ENCODE data around the gene FBXL7.

Gene FBXL7

GRCh38 chr5:15819617-15820016, 319.6 kb downstream of the FBXL7 start:
- Histone ChIP-seq H3K36me3 (replicated peaks; ENCODE audit: low read depth, low read length) (no peaks in the 10 kb centered on the region), H3K79me2 (ENCODE audit: low read length) (no peaks in the 10 kb centered on the region)
- TF ChIP-seq CTCF (IDR thresholded peaks at IDR 0.05; ENCODE audit: low read depth, low read length) (no peak), EZH2phosphoT487 (IDR thresholded peaks at IDR 0.05; ENCODE audit: low read depth) (no peak)

GRCh38 chr5:15821506-15821905, 321.5 kb downstream of the FBXL7 start:
- H3K27me3 ChIP-seq (ENCODE audit: low read depth, low read length): no peaks in the 10 kb centered on the region
- no peaks in the 10 kb centered on the region for H3K36me3 ChIP-seq (replicated peaks; ENCODE audit: low read depth, low read length)
- no peaks in the 10 kb centered on the region for H3K4me1 ChIP-seq (ENCODE audit: low read length)
- TF ChIP-seq CTCF (IDR thresholded peaks at IDR 0.05; ENCODE audit: low read depth, low read length) (no peak), EZH2phosphoT487 (IDR thresholded peaks at IDR 0.05; ENCODE audit: low read depth) (no peak)
- H2AFZ ChIP-seq (ENCODE audit: low read depth, low read length): no peak overlapping the region
- H3K4me2 ChIP-seq (ENCODE audit: low read length): no peak overlapping the region
- no peaks in the 10 kb centered on the region for H3K79me2 ChIP-seq (ENCODE audit: low read length)
- H3K4me3 ChIP-seq (ENCODE audit: low read length): no peak overlapping the region
- H3K9me3 ChIP-seq (ENCODE audit: insufficient read depth, low read length): no peaks in the 10 kb centered on the region
- no peaks in the 10 kb centered on the region for H4K20me1 ChIP-seq (ENCODE audit: insufficient read depth, low read length)
- no peak overlapping the region for H3K9ac ChIP-seq (ENCODE audit: low read length)
- H3K27ac ChIP-seq (ENCODE audit: low read length): no peak overlapping the region

More at GRCh38 chr5:15819617-15820016, 319.6 kb downstream of the FBXL7 start:
- H3K27me3 ChIP-seq (ENCODE audit: low read depth, low read length): no peaks in the 10 kb centered on the region
- no peaks in the 10 kb centered on the region for H3K4me1 ChIP-seq (ENCODE audit: low read length)
- H3K9me3 ChIP-seq (ENCODE audit: insufficient read depth, low read length): no peaks in the 10 kb centered on the region
- no peak overlapping the region for H2AFZ ChIP-seq (ENCODE audit: low read depth, low read length)
- no peak overlapping the region for H3K9ac ChIP-seq (ENCODE audit: low read length)
- no peak overlapping the region for H3K27ac ChIP-seq (ENCODE audit: low read length)
- no peak overlapping the region for H3K4me2 ChIP-seq (ENCODE audit: low read length)
- no peaks in the 10 kb centered on the region for H4K20me1 ChIP-seq (ENCODE audit: insufficient read depth, low read length)
- no peak overlapping the region for H3K4me3 ChIP-seq (ENCODE audit: low read length)

GRCh38 chr5:15823398-15823797, 323.4 kb downstream of the FBXL7 start:
- Histone ChIP-seq H3K9ac (ENCODE audit: low read length) (no peak overlapping the region), H3K36me3 (replicated peaks; ENCODE audit: low read depth, low read length) (no peaks in the 10 kb centered on the region), H3K4me2 (ENCODE audit: low read length) (no peak overlapping the region), H3K27me3 (ENCODE audit: low read depth, low read length) (no peaks in the 10 kb centered on the region), H4K20me1 (ENCODE audit: insufficient read depth, low read length) (no peaks in the 10 kb centered on the region), H3K27ac (ENCODE audit: low read length) (no peak overlapping the region), H3K4me3 (ENCODE audit: low read length) (no peak overlapping the region), H2AFZ (ENCODE audit: low read depth, low read length) (no peak overlapping the region), H3K9me3 (ENCODE audit: insufficient read depth, low read length) (no peaks in the 10 kb centered on the region), H3K79me2 (ENCODE audit: low read length) (no peaks in the 10 kb centered on the region), H3K4me1 (ENCODE audit: low read length) (no peaks in the 10 kb centered on the region)
- TF ChIP-seq EZH2phosphoT487 (IDR thresholded peaks at IDR 0.05; ENCODE audit: low read depth) (no peak), CTCF (IDR thresholded peaks at IDR 0.05; ENCODE audit: low read depth, low read length) (no peak)

- H2AFZ ChIP-seq (ENCODE audit: low read depth, low read length): no peak overlapping the region
- H3K4me2 ChIP-seq (ENCODE audit: low read length): no peak overlapping the region
- no peaks in the 10 kb centered on the region for H3K36me3 ChIP-seq (replicated peaks; ENCODE audit: low read depth, low read length)
- H3K27me3 ChIP-seq (ENCODE audit: low read depth, low read length): no peaks in the 10 kb centered on the region
- no peak overlapping the region for H3K4me3 ChIP-seq (ENCODE audit: low read length)
- H3K27ac ChIP-seq (ENCODE audit: low read length): no peak overlapping the region
- no peaks in the 10 kb centered on the region for H3K9me3 ChIP-seq (ENCODE audit: insufficient read depth, low read length)
- H3K79me2 ChIP-seq (ENCODE audit: low read length): no peaks in the 10 kb centered on the region
- no peak overlapping the region for H3K9ac ChIP-seq (ENCODE audit: low read length)
- H4K20me1 ChIP-seq (ENCODE audit: insufficient read depth, low read length): no peaks in the 10 kb centered on the region
- TF ChIP-seq CTCF (IDR thresholded peaks at IDR 0.05; ENCODE audit: low read depth, low read length) (no peak), EZH2phosphoT487 (IDR thresholded peaks at IDR 0.05; ENCODE audit: low read depth) (no peak)
- H3K4me1 ChIP-seq (ENCODE audit: low read length): no peaks in the 10 kb centered on the region
These were observed 327.8 kb downstream of the FBXL7 start for GRCh38 chr5:15827741-15828140.

Measured in OCI-LY3 (cell line).